Uterus (tissue), 2 donors: ENCODE results near the gene CXXC5.

Experiments used
- POLR2A ChIP-seq, 2 donors: fragments of 450-650 bp; IDR thresholded peaks; one replicate each; pipeline ENCODE4 v1.6.1; 2016; ENCODE audit warnings: antibody characterized with exemption in 2 of 2, mild to moderate bottlenecking in 1 of 2, moderate library complexity in 1 of 2
- TF ChIP-seq, protein P1 (sequence below), 4 experiments: fragments of 200-600 bp in 2 of 4; fragments of 450-650 bp in 2 of 4; sonication (generic) in 2 of 4; IDR thresholded peaks; one replicate each; pipeline ENCODE4 v1.5.1; 2016 to 2019; ENCODE audit warnings: antibody characterized with exemption in 4 of 4, mild to moderate bottlenecking in 2 of 4, moderate library complexity in 1 of 4

- TF ChIP-seq, protein P1, sequence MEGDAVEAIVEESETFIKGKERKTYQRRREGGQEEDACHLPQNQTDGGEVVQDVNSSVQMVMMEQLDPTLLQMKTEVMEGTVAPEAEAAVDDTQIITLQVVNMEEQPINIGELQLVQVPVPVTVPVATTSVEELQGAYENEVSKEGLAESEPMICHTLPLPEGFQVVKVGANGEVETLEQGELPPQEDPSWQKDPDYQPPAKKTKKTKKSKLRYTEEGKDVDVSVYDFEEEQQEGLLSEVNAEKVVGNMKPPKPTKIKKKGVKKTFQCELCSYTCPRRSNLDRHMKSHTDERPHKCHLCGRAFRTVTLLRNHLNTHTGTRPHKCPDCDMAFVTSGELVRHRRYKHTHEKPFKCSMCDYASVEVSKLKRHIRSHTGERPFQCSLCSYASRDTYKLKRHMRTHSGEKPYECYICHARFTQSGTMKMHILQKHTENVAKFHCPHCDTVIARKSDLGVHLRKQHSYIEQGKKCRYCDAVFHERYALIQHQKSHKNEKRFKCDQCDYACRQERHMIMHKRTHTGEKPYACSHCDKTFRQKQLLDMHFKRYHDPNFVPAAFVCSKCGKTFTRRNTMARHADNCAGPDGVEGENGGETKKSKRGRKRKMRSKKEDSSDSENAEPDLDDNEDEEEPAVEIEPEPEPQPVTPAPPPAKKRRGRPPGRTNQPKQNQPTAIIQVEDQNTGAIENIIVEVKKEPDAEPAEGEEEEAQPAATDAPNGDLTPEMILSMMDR (IDR thresholded peaks at IDR 0.05), result no peak
- TF ChIP-seq POLR2A (IDR thresholded peaks at IDR 0.05), result no peak
Observed at GRCh38 chr5:139712412-139712811, 64.3 kb downstream of the CXXC5 start.
